ENCODE measurements around the gene LCOR.
"Not testable (repeated sequence)": the region's sequence is repeated elsewhere in the genome, so short reads cannot be mapped to it uniquely, and the experiment has no call there.

LCOR gene

GRCh38 chr10:96840841-96841518 lies 8.9 kb downstream of the LCOR start:
- no peak for DNase-seq

- DNase-seq: no peak
Measured at GRCh38 chr10:96842896-96843723, 11.0 kb downstream of the LCOR start.

GRCh38 chr10:96843823-96844222 lies 11.7 kb downstream of the LCOR start:
- no peak for DNase-seq

- DNase-seq: no peak
Measured at GRCh38 chr10:96846395-96846794, 14.3 kb downstream of the LCOR start.

GRCh38 chr10:96846926-96847325 lies 14.8 kb downstream of the LCOR start:
- DNase-seq: no peak

- not testable (repeated sequence) for DNase-seq
Measured at GRCh38 chr10:96847356-96847755, 15.3 kb downstream of the LCOR start.

GRCh38 chr10:96850113-96850512 lies 18.0 kb downstream of the LCOR start:
- no peak for DNase-seq

- DNase-seq: no peak
Measured at GRCh38 chr10:96850825-96851224, 18.7 kb downstream of the LCOR start.

- DNase-seq: no peak
Measured at GRCh38 chr10:96851281-96851680, 19.2 kb downstream of the LCOR start.

- no peak for DNase-seq
Measured at GRCh38 chr10:96856317-96856716, 24.2 kb downstream of the LCOR start.

GRCh38 chr10:96857301-96858012 lies 25.4 kb downstream of the LCOR start:
- no peak for DNase-seq

- DNase-seq: no peak
Measured at GRCh38 chr10:96858038-96858705, 26.1 kb downstream of the LCOR start.

- no peak for DNase-seq
Measured at GRCh38 chr10:96858706-96859050, 26.6 kb downstream of the LCOR start.

GRCh38 chr10:96860631-96861277 lies 28.7 kb downstream of the LCOR start:
- DNase-seq: no peak

GRCh38 chr10:96863922-96864543 lies 31.9 kb downstream of the LCOR start:
- DNase-seq: no peak

GRCh38 chr10:96873086-96873485 lies 41.0 kb downstream of the LCOR start:
- DNase-seq: no peak

- DNase-seq: no peak
Measured at GRCh38 chr10:96873756-96874467, 41.8 kb downstream of the LCOR start.

- no peak for DNase-seq
Measured at GRCh38 chr10:96878057-96878456, 46.0 kb downstream of the LCOR start.

GRCh38 chr10:96880575-96880974 lies 48.5 kb downstream of the LCOR start:
- DNase-seq: no peak

- DNase-seq: no peak
Measured at GRCh38 chr10:96889415-96890171, 57.5 kb downstream of the LCOR start.

GRCh38 chr10:96890172-96890513 lies 58.0 kb downstream of the LCOR start:
- DNase-seq: no peak
